Smooth muscle cell (in vitro differentiated cells): ENCODE data around the gene ISL1. TPM values are rescaled to one million over a fixed set of nuclear protein-coding genes. Genes with fewer than 3 reads are reported as not detected.

ENCODE experiments used
- DNase-seq: peaks from one replicate; lab custom pipeline; 2025; ENCODE audit not compliant: unreplicated experiment; lab: John Stamatoyannopoulos, UW
- H2AFZ ChIP-seq: fragments of 200-600 bp; sonication (generic); 2 replicates; pipeline ENCODE4 v1.6.0; 2016; ENCODE audit warnings: antibody characterized with exemption, low read depth, mild to moderate bottlenecking
- H3F3A ChIP-seq: fragments of 200-600 bp; sonication (generic); 2 replicates; pipeline ENCODE4 v1.6.0; 2017; ENCODE audit warnings: antibody characterized with exemption, low read depth
- H3K27ac ChIP-seq: fragments of 200-600 bp; sonication (generic); 2 replicates; pipeline ENCODE4 v1.5.1; 2016; ENCODE audit warnings: low read depth, mild to moderate bottlenecking
- H3K27me3 ChIP-seq: fragments of 200-600 bp; sonication (generic); 2 replicates; pipeline ENCODE4 v1.6.1; 2016; ENCODE audit warnings: low read depth, mild to moderate bottlenecking
- H3K36me3 ChIP-seq: fragments of 200-600 bp; sonication (generic); 2 replicates; pipeline ENCODE4 v1.5.1; 2016; ENCODE audit warnings: low read depth
- H3K4me1 ChIP-seq: fragments of 200-600 bp; sonication (generic); 2 replicates; pipeline ENCODE4 v1.5.1; 2016; ENCODE audit warnings: low read depth
- H3K4me2 ChIP-seq: fragments of 200-600 bp; sonication (generic); 2 replicates; pipeline ENCODE4 v1.6.0; 2016; ENCODE audit warnings: mild to moderate bottlenecking
- H3K4me3 ChIP-seq: fragments of 200-600 bp; sonication (generic); 2 replicates; pipeline ENCODE4 v1.5.1; 2016; ENCODE audit warnings: mild to moderate bottlenecking
- H3K79me2 ChIP-seq: fragments of 200-600 bp; sonication (generic); 2 replicates; pipeline ENCODE4 v1.6.0; 2016; ENCODE audit warnings: low read depth, mild to moderate bottlenecking
- H3K9ac ChIP-seq: fragments of 200-600 bp; sonication (generic); 2 replicates; pipeline ENCODE4 v1.6.0; 2016; ENCODE audit warnings: low read depth
- H3K9me3 ChIP-seq: fragments of 200-600 bp; sonication (generic); replicated peaks from 2 replicates; pipeline ENCODE4 v1.5.1; 2016; ENCODE audit warnings: low read depth
- H4K20me1 ChIP-seq: fragments of 200-600 bp; sonication (generic); 2 replicates; pipeline ENCODE4 v1.6.0; 2016; ENCODE audit warnings: low read depth
- WGBS: methylation state at CpG from one replicate; pipeline ENCODE4 v1.1.7; 2016; ENCODE audit warnings: low lambda C conversion rate; 5-methylcytosine and 5-hydroxymethylcytosine counted together
- polyA plus RNA-seq: library from polyadenylated mRNA; unstranded; fragments of >200 nt; fragmentation: Nextera tagmentation; extraction: Ambion mirVana; gene quantifications from 2 replicates; pipeline ENCODE4 v1.2.1, GENCODE V29; 2016
- total RNA-seq: library from RNA; depleted of rRNA; stranded (reverse); fragments of >200 nt; gene quantifications from 2 replicates; pipeline ENCODE4 v1.2.3, GENCODE V29; 2014
- TF ChIP-seq, protein P1 (sequence below): fragments of 200-600 bp; sonication (generic); IDR thresholded peaks from 2 replicates; pipeline ENCODE4 v1.5.1; 2017; ENCODE audit warnings: borderline replicate concordance, mild to moderate bottlenecking, antibody characterized with exemption; ENCODE audit not compliant: insufficient read depth, poor library complexity, severe bottlenecking

ISL1 gene
- total and polyA plus RNA-seq, 2 experiments from 2014 or later: 3.6 to 16.0 TPM

DNA sequence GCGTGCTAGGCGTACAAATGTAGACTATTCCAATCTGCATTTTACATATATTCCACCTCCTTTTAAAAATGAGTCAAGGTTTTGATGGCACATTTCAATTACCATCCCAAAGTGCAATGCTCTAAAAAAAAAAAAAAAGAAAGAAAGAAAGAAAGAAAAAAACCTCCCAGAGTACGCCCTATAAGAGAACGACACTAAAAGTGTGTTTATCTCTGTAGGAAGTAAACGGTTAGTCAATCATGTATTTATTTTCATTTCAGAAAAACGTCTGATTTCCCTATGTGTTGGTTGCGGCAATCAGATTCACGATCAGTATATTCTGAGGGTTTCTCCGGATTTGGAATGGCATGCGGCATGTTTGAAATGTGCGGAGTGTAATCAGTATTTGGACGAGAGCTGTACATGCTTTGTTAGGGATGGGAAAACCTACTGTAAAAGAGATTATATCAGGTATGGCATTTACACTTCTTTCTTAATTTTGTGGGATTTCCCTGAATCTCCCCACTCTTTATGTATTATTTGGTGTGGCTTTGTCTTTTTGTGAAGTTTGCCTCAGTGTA is 1.1 kb downstream of the ISL1 start:
- TF ChIP-seq, protein P1, sequence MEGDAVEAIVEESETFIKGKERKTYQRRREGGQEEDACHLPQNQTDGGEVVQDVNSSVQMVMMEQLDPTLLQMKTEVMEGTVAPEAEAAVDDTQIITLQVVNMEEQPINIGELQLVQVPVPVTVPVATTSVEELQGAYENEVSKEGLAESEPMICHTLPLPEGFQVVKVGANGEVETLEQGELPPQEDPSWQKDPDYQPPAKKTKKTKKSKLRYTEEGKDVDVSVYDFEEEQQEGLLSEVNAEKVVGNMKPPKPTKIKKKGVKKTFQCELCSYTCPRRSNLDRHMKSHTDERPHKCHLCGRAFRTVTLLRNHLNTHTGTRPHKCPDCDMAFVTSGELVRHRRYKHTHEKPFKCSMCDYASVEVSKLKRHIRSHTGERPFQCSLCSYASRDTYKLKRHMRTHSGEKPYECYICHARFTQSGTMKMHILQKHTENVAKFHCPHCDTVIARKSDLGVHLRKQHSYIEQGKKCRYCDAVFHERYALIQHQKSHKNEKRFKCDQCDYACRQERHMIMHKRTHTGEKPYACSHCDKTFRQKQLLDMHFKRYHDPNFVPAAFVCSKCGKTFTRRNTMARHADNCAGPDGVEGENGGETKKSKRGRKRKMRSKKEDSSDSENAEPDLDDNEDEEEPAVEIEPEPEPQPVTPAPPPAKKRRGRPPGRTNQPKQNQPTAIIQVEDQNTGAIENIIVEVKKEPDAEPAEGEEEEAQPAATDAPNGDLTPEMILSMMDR: no peak
- Histone ChIP-seq H3K36me3 (no peaks in the 10 kb centered on the region), H2AFZ (peak overlapping the region; percentile 64), H3K27me3 (peaks cover 86% of the 10 kb centered on the region), H3K79me2 (peaks cover 31% of the 10 kb centered on the region), H3F3A (no peaks in the 10 kb centered on the region), H3K4me2 (peak overlapping the region; percentile 90), H3K4me3 (peak overlapping the region; percentile 75), H4K20me1 (peaks cover 3% of the 10 kb centered on the region), H3K27ac (peak overlapping the region; percentile 40), H3K4me1 (peaks cover 3% of the 10 kb centered on the region), H3K9me3 (no peaks in the 10 kb centered on the region), H3K9ac (peak overlapping the region; percentile 11)
- 2% methylated on average over 12 of the region's 12 CpGs for WGBS
- no peak for DNase-seq

DNA sequence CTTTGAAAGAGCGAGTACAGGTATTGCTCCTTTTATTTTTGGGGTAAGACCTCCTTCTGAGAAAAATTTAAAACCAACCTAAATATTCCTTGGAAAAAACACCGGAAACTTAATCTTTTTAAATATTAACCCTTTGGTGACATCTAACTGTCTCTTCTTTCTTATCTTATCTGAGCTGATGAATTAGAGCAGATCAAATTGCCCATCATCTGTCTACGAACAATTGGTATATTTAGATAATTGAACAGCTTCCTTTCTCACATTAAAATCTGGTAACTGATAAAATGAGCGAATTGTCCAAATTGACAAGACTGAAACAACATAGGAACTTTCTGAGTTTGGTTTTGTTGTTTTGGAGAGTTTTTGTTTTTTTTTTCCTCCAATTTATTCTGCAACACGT is 2.0 kb downstream of the ISL1 start:
- Histone ChIP-seq H4K20me1 (peaks cover 3% of the 10 kb centered on the region), H3K27me3 (peaks cover 86% of the 10 kb centered on the region), H3K9me3 (no peaks in the 10 kb centered on the region), H2AFZ (no peak overlapping the region), H3F3A (no peaks in the 10 kb centered on the region), H3K9ac (no peak overlapping the region), H3K4me3 (peak overlapping the region; percentile 75), H3K4me1 (peaks cover 7% of the 10 kb centered on the region), H3K79me2 (peaks cover 31% of the 10 kb centered on the region), H3K27ac (peak overlapping the region; percentile 7), H3K36me3 (no peaks in the 10 kb centered on the region), H3K4me2 (peak overlapping the region; percentile 90)
- TF ChIP-seq, protein P1: no peak
- no peak for DNase-seq
- WGBS: 21% methylated on average over 5 of the region's 5 CpGs

DNA sequence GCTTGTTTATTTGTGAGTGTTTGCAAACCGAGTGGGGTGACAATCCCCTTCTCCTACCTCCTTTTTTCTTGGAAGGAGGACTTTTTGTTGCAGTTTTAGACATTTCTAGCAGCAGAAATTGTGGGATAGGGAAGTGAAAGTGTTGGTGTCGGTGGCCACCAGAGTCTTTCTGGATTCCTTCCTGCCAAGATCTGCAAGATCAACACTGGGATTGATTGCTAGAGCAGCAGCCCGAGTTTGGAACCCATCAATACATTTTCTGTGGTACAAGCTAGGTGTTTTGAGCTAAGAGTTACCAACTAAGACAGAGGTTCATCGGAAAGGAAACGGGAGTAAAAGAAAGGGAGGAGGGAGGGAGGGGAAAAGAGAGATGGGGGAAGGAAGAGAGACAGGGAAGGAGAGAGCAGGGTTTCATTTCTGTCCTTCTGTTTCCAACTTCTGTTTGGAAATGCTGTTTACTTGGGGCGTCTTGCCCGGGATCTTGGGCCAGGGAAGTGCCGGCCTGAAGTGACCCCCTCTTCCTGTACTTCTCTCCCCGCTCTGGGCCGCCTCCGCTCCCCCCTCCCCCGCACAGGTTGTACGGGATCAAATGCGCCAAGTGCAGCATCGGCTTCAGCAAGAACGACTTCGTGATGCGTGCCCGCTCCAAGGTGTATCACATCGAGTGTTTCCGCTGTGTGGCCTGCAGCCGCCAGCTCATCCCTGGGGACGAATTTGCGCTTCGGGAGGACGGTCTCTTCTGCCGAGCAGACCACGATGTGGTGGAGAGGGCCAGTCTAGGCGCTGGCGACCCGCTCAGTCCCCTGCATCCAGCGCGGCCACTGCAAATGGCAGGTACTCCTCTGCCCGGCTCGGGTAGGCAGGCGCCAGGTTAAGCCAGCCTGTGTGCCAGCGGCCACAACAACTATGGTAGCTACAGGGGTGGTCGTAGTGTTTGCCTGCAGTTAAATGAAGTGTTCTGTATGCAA is 4.0 kb downstream of the ISL1 start:
- TF ChIP-seq, protein P1: no peak
- 4% methylated on average over 35 of the region's 38 CpGs for WGBS
- no peaks in the 10 kb centered on the region for H3K9me3 ChIP-seq
- peak overlapping the region; percentile 7 for H3K27ac ChIP-seq
- peaks cover 9% of the 10 kb centered on the region for H3K4me1 ChIP-seq
- H3F3A ChIP-seq: no peaks in the 10 kb centered on the region
- H4K20me1 ChIP-seq: peaks cover 3% of the 10 kb centered on the region
- peak overlapping the region; percentile 90 for H3K4me2 ChIP-seq
- peaks cover 89% of the 10 kb centered on the region for H3K27me3 ChIP-seq
- H3K9ac ChIP-seq: peak overlapping the region; percentile 2
- peak overlapping the region; percentile 52 for H2AFZ ChIP-seq
- H3K4me3 ChIP-seq: peak overlapping the region; percentile 75
- no peak for DNase-seq
- peaks cover 36% of the 10 kb centered on the region for H3K79me2 ChIP-seq
- no peaks in the 10 kb centered on the region for H3K36me3 ChIP-seq
